Iris pigment epithelial cell (primary cell): ENCODE data around the gene PRAMEF25.
"Not testable (repeated sequence)": the region's sequence is repeated elsewhere in the genome, so short reads cannot be mapped to it uniquely, and the experiment has no call there.

Experiments
- DNase-seq: peaks from one replicate; pipeline ENCODE4 v3.0.0-alpha.2; 2011; ENCODE audit warnings: low read depth

The PRAMEF25 gene

DNA sequence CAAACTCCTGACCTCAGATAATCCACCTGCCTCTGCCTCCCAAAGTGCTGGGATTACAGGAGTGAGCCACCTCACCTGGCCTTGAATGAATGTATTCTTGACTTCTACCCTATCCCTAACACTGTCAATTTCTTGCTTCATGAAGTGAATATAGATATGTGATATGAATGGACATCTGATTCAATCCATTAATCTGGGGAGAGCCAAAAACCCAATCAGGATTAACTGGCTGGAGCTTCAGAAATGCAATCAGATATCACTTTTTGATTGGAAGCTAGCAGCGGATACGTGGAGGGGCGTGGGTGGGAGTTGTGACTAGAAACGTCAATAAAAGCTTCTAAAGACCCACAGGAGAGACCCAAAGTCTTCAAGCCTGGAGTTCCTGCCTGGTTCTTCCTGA lies at the start of gene PRAMEF25:
PRAMEF25 (plus strand) TSS at position 301 of the 400 bp plus-strand sequence. CDS start 2,920 bp downstream, outside the sequence.
- not testable (repeated sequence) for DNase-seq

DNA sequence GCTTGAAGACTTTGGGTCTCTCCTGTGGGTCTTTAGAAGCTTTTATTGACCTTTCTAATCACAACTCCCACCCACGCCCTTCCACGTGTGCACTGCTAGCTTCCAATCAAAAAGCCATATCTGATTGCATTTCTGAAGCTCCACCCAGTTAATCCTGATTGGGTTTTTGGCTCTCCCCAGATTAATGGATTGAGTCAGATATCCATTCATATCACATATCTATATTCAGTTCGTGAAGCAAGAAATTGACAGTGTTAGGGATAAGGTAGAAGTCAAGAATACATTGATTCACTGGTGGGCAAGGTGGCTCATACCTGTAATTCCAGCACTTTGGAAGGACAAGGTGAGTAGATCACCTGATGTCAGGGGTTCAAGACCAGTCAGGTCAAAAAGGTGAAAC lies 14.1 kb upstream of the PRAMEF25 start, which contains the start of gene PRAMEF27:
PRAMEF27 (minus strand) TSS at position 101 of the 400 bp plus-strand sequence. CDS start 2,916 bp downstream, outside the sequence.
- not testable (repeated sequence) for DNase-seq

- DNase-seq: not testable (repeated sequence)
Observed at GRCh38 chr1:13116754-13117153, 46.2 kb downstream of the PRAMEF25 start, which contains the start of gene HNRNPCL2. Gene HNRNPCL2 (minus strand): TSS chr1:13116854. CDS start chr1:13116400, 454 bp downstream.
